SH-SY5Y (cell line): Measurements from ENCODE around the gene HTR1A.

Experiments
- GATA2 ChIP-seq: IDR thresholded peaks from 2 replicates; pipeline ENCODE4 v1.6.1; 2011; ENCODE audit warnings: mild to moderate bottlenecking, low read depth, low read length
- GATA3 ChIP-seq: IDR thresholded peaks from 2 replicates; pipeline ENCODE4 v1.6.1; 2011; ENCODE audit warnings: low read depth, mild to moderate bottlenecking, low read length, moderate library complexity

The HTR1A gene

DNA sequence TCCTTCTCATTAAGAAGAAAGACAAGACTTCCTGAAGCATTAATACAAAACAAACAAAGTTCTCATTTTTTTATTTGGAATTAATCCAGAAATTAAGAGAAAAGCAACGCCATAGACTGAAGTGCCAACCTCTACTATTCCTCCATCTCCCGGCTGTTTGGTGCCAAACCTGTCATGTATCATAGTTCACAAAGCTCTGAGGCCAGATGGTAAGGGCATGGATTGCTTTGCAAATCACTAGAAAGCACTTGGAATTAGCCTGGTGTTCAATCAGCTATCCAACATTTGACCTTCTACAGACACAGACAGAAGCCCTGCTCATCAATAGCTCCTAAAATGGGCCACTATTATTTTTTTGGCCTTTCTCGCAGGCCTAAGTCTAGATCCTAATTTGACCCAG, 33.8 kb downstream of the HTR1A start:
- TF ChIP-seq GATA2 (no peak), GATA3 (no peak)

DNA sequence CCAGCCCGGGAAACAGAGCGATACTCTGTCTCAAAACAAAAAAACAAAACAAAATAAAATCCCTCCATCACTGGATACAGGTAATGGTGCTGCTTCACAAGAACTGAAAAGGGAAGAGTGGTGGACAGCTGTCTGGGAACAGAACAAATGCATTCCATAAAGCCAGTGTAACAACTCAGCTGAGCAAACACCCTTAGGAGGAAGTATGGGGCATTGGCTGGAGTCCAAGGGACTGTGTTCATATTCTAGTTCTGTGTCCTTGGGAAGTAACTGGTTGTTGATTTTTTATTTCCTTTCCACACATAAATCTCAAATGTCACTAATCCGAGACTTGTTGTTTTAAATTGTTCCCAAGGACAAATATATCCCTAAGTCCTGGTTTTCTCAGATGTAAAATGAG, 38.3 kb downstream of the HTR1A start:
- TF ChIP-seq GATA3 (no peak), GATA2 (no peak)

DNA sequence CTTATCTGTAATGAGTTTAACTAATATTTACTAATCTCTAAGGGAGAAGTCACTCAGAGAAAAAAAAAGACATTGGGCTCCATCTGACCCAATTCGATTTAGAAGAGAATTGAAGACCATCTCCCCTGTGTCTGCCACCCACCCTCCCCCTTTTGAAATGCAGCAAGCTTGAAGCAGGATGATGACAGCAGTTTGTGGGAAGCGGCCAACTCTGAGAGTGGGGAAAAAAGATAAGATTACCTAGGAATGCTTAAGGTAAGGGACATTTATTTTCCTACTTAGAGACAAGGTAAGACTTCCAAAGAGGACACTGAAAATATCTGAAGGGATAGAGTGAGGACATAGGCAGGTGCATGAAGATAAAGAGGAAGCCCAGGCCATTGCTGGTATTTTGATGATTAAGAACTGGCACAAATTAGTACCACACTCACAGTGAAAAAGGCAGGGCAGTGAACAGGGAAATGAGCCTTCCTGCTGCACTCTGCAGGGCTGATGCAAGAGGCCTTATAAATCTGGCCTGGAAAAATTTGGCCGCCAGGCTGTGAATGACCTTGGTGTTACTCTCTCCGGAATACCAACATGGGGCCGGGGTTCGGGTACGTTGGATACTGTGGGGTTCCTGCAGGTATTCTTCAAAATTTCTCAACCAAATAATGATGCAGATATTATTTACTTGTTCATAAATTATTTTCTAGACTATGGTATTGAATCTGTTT, 42.3 kb downstream of the HTR1A start:
- no peak for TF ChIP-seq GATA2
- TF ChIP-seq GATA3: no peak

DNA sequence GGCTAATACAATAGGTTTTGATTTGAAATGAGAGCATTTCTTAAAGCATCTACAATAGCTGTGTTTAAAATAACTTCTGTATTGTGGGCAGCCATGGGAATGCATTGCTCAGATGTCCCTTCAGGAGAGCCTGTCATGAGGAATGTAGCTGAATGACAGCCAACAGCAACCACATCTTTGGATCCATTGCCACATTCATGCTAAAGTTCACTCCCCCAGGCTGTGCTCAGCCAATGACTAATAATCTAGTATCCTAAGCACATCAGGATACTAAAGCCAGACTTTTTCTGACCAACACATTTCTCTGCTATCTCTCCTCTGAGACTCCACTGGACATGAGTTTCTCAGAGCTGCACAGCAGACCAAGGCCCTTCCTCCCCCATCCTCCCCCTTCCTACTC, 45.5 kb downstream of the HTR1A start:
- TF ChIP-seq GATA3 (no peak), GATA2 (no peak)

DNA sequence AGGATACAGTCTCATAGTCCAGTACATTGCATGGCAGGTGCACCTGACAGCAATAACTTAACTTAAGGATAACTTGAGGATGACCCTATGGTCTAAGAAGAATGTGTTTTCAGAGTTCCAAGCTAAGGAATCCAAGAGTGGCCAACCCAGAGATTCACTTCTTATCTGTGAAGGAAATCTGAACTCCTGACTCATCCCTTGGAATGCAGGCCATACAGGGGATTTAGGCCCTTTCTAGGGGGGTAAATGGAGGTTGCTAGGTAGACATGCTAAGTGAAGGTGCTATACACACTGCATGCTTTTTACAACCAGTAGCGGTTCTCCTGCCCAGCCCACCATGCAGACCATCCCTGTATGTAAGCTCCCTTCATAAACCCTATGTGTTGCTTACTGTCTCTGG, 50.4 kb downstream of the HTR1A start:
- TF ChIP-seq GATA3 (no peak), GATA2 (no peak)
